Measurements from ENCODE around the gene UIMC1.

DNA sequence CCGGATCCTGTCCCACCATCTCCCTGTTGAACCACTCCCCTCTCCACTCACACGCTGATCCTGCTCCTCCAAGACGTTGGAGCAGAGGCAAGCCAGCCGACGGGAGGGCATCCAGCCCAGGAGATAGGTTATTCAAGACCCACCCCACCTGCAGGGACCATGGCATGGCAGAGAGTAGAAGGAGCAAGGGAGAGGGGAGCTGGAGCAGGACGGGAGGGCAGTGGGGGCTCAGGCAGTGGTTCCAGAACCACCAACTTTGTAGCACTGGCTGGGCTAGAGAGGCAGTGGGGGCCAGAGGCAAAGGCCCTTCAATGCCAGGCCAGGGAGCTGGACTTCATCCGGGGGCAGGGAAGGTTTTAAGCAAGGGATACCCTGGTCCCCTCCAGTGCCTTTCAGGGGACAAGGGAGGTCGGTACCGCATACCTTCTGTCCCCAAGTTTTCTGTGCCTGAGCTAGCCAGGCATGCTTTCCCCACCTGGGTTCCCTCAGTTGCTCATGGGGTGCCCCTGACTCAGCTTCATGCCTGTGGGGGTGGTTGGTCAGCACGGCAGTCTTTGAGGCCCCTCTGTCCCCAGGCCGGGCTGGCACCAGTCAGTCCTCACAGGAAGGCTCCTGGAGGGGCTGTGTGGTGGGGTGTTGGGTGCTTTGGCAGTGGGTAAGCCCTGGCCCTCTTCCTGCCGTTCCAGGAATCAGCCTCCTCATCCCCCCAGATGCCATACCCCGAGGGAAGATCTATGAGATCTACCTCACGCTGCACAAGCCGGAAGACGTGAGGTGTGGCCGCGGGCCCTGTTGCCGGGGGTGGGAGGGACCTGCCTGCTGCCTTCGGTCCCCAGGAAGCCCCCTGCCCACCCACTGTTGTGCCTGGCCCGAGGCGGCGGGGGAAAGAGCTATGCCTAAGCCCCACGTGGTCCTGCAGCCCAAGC is 129.8 kb downstream of the UIMC1 start:
- TF ChIP-seq, protein P1, sequence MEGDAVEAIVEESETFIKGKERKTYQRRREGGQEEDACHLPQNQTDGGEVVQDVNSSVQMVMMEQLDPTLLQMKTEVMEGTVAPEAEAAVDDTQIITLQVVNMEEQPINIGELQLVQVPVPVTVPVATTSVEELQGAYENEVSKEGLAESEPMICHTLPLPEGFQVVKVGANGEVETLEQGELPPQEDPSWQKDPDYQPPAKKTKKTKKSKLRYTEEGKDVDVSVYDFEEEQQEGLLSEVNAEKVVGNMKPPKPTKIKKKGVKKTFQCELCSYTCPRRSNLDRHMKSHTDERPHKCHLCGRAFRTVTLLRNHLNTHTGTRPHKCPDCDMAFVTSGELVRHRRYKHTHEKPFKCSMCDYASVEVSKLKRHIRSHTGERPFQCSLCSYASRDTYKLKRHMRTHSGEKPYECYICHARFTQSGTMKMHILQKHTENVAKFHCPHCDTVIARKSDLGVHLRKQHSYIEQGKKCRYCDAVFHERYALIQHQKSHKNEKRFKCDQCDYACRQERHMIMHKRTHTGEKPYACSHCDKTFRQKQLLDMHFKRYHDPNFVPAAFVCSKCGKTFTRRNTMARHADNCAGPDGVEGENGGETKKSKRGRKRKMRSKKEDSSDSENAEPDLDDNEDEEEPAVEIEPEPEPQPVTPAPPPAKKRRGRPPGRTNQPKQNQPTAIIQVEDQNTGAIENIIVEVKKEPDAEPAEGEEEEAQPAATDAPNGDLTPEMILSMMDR (IDR thresholded peaks at IDR 0.05): no peak
- TF ChIP-seq POLR2A (IDR thresholded peaks at IDR 0.05; ENCODE audit: low read depth) (no peak), EP300 (IDR thresholded peaks at IDR 0.05) (no peak)

Data from esophagus muscularis mucosa (tissue), 4 donors.